ENCODE measurements around the gene NDST1.

NDST1 gene

DNA sequence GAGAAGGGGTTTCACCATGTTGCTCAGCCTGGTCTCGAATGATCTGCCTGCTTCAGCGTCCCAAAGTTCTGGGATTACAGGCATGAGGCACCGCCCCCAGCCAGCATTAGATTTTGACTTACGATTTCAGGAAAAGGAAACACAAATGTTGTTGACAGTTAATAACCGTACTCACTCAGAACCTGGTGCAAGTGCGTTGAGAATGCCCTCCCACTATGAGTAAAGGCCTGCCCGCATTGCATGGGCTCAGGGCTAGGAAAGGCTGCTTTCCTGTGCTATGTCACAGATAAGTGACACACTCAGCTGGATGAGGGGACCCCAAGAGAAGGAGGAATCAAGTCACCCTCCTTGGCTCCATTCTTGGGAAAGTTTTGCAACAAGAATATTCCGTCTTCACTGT is 42.4 kb downstream of the NDST1 start:
- DNase-seq: no peak

DNA sequence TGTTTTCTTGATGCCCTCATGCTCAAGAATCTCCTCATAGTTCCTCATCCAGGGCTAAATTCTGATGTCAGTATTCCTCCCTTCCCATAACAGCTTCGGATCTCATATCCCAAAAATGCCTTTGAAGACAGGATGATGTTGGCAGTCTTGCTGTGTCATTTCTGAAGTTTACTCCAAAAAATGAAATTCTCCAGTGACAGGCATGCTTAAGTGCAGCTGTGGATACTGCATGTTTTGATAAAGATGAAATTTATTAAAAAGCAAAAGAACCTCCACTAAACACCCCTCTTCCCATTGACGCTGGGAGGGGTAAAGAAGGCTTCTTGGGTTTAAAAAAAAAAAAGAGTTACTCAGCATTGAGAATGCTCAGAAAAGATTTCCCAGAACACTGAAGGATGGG is 43.1 kb downstream of the NDST1 start:
- no peak for DNase-seq

DNA sequence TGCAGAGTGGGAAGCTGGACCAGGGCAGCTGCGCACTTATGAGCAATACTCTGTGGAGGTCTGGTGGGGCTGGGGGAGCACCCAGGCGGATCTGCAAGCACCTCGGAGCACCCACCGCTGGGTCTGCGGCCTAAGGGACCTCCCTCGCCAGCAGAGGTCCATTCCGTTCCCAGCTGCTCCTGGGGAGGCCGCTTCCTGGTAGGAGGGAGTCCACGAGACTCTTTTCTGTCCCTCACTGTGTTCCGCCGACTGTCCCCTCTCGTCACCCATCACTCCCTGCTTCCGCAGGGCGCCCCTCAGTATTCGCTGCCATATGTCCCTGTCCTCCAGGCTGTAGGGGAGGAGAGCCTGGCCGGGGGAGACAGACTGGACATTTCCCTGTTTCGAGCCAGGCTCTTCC is 45.5 kb downstream of the NDST1 start:
- no peak for DNase-seq

DNA sequence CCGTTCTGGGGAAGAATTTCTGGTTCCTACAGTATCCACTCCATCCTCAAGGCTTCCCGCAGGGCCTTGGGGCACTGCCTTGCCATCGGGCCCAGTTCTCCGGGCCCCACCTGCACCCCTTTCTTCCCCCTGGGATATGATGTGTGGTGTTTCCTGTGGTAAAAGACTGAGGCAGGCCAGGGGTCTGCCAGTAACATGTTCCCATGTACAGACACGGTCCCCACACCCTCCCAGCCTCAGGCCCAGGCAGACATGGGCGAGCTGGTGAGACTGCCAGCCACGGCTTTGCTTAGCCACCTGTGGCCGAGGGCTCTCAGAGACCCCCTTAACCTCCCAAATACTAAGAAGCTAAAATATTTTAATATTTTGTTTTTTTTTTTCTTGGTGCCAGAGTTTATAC is 46.0 kb downstream of the NDST1 start:
- DNase-seq: no peak

DNA sequence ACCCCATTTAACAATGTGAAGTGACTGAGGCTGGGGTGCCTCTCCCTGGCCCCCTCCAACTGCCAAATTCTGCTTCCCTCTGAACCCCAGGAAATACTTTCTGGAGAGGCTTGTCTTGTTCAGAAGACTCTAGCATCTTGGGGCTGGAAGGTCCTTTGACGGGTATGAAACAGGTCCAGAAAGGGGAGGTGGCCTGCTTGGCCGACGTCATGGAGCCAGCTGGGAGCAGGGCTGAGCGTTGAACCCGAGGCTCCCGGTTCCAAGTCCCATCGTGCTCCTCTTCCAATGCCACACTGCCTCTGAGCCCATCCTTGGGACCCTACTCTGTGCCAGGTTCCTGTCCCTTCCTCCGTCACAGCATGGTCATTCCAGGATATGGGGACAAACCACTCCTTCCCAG is 46.9 kb downstream of the NDST1 start:
- DNase-seq: no peak

DNA sequence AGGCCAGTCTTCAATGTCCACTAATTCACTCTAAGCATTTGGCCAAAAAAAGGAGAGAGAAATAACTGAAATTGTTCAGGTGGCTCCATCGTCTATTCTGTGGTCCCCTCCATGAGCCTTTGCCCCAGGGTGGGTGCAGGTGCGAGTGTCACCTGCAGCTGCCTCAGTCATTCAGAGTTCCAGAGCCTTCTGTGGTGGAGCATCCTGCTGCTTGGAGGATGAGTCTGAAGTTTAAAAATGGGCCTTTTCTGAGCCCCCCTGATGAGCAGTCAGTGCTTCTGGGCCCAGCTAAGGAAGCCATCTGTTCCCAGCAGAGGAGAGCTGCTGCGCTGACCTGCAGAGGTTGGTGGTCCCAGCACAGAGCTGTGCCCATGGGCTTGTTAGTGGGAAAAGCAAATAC is 48.2 kb downstream of the NDST1 start:
- no peak for DNase-seq

DNA sequence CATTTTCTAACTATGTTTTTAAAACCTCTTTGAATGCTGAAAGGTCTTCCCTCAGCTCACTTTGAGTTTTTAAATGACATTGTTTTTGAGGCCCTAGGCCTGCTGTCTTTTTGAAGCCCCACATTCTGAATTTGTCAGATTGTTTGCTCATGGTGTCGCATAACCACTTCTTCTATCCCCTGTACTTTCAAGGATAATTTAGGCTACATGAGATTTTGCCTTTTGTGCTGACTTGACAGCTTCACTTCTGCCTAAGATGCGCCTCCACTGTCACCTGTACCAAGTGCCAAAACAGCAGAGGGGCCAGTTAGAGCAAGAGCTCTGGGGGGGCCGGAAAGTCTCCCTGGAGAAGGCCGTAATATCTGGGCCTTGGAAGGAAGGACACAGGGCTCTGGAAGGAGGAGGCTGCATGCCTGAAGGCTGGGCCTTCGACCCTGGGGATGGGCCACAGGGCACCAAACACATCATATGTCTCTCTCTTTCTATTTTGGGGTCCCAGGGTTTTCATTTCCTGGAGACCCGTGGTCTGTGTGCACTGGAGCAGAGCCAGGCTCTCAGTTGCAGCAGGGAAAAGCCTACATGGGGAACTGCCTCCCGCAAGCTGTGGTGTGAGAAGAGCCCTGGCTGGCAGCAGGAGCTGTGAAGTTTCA is 49.1 kb downstream of the NDST1 start:
- no peak for DNase-seq

DNA sequence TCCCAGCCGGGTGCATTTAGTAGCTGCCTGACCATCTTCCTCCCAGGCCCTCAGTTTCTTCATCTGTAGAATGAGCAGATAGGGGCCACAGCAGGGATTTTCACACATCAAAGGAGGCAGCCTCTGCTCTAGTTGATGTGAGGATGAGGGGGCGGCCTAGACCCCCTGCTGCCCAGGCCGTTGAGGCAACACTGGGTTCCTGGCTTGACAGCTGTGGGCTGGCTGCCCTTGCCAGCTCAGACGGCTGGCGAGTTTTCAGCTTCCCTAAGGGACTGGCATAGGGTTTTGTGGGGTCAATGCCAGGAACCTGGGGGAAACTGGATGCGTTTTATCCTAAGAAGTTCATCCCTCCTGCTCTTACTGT is 49.6 kb downstream of the NDST1 start:
- no peak for DNase-seq

DNA sequence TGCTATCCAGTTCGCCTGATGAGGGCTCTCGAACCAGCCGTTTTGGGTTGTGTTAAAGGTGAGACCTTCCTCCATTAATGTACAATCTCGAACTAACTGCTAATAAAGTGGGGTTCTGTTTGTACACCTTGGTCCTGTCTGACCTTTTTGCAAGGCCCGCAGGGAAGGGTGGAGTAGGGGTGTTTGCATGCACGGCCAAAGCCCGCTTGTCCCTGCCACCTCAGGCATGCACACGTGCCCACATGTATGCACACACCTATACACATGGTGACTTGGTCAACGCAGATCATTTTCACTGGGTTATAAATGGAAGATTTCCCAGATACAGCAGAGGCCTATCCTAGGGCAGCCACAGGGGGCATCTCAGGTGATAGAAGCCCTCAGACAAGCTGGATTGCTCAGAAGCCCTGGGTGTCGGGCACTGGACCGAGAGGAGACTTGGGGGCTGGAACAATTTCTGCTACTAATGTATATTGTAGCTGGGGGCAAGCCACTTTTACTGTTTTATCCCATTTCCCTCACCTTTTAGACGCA is 50.2 kb downstream of the NDST1 start:
- no peak for DNase-seq

DNA sequence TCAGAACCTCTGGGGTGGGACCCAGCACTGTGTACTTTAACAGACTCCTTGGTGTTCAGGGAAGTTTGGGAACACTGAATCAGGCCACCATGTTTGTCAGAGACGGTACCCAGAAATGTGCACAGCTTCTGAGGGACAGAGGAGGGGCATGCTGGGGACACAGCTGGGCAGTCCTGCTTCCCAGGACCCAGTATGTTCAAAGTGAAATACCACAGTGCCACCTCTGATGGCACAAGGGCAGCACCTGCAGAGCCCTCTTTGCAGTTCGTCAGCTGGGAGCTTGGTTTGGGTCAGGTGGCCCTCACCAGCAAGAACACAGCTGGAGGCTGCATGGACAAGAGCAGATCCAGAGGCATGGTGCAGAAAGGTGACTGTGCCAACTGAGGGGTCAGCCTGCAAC is 51.2 kb downstream of the NDST1 start:
- no peak for DNase-seq

DNA sequence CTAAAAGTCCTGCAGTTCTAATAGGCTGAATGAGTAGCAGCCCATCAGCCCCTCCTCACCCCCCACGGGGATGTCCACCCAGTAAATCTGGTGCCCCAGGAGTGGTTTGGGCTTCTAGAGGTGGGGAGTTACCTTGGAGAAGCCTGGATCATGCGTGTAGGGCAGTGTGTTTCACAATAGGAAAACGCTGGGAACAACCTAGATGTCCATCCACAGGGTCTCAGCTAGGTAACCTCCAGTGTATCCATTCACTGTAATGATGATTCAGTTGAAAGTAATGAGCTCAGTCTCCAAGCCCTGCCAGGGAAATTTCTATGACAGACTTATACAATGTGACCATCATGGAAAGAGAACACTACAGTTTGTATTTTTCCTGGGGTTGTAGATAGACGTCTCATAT is 51.8 kb downstream of the NDST1 start:
- no peak for DNase-seq

DNA sequence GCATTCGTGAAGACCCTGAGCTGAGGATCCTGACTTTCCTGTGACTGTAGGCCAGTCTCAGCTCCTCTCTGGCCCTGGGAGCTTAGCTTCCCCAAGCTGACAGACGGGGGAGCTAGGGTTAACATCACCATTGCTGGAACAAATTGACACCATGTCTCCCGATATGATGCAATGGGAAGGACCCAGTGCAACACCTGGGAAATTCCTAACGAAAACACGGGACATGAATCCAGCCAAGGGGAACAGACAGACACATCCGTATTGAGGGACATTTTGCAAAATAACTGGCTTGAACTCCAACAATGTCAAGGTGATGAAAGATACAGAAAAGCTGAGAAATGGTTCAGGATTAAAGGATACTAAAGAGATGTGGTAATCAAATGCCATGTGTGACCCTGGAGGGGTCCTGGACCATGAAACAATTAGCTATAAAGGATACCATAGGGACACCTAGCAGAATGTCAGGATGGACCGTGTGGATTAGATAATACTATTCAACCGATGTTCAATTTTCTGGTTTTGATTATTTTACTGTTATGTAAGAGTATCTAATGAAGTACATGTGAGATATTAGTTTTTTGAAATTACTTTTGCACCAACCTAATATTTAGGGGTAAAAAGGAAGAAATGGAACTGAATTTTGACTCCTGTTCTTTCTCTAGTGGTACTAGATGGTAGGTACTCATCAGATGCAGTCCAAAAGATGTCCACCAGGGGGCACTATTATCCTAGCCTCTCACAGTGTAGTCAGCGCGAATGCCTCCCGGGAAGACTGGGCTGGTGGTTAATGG is 52.7 kb downstream of the NDST1 start:
- DNase-seq: peak; percentile 80

DNA sequence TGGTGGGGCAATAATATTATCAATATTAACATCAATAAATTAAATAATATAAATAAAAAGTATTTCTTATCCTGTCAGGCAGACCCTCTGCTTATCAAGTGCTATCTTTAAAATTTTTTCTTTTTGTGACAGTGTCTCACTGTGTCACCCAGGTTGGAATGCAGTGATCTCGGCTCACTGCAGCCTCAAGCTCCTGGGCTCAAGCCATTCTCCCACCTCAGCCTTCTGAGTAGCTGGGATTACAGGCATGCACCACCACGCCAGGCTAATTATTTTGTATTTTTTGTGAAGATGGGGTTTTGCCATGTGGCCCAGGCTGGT is 53.2 kb downstream of the NDST1 start:
- DNase-seq: no peak

DNA sequence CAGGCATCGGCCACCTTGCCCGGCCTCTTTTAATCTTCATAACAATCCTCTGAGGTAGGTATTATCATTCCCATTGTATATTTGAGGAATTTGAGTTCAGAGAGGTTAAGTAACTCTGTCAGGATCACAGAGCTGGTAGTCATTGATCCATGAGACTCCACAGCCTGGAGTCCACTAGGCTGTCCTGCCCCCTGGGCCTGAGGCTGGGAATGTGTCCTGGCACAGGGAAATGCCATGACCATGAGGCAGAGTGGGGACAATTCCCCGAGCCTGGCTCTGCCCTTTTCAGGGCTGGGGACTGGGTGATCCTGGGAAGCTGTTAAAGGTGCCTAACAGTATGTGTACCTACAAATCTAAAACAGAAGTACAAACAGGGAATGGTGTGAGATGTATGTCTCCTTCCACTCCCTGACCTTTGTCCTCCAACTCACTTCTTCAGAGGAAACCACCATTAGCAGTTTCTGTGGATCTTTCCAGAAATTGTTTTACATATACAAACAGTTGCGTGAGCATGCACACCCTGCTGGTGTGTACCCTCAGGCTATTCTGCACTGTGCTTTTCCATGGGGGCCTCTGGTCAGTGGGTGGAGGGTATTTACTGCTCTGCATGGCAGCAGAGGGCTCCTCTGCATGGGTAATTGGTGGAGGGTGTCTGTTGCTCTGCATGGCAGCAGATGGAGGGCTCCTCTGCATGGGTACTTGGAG is 53.8 kb downstream of the NDST1 start:
- DNase-seq: no peak

DNA sequence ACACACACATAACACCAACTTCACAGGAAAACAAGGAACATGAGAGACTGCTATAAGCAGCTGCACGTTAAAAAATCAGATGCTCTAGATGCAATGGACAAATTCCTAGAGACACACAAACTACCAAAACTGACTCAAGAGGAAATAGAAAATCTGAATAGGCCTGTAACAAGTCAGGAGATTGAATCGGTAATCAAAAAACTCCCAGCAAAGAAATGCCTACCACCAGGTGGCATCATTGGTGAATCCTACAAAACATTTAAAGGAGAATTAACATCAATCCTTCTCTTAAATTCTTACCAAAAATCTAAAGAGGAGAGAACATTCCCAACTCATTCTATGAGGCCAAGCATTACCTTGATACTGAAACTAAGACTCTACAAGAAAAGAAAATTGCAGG is 54.9 kb downstream of the NDST1 start:
- no peak for DNase-seq

DNA sequence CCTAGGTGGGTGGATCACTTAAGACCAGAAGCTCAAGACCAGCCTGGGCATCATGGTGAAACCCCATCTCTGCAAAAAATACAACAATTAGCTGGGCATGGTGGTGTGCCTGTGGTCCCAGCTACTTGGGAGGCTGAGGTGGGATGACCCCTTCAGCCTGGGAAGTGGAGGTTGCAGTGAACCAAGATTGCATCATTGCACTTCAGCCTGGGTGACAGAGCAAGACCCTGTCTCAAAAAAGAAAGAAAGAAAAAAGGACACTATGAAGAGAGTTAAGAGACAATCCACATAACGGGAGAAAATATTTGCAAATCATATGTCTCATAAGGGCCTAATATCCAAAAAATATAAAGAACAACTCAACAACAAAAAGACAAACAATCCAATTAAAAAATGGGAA is 57.9 kb downstream of the NDST1 start:
- DNase-seq: no peak

DNA sequence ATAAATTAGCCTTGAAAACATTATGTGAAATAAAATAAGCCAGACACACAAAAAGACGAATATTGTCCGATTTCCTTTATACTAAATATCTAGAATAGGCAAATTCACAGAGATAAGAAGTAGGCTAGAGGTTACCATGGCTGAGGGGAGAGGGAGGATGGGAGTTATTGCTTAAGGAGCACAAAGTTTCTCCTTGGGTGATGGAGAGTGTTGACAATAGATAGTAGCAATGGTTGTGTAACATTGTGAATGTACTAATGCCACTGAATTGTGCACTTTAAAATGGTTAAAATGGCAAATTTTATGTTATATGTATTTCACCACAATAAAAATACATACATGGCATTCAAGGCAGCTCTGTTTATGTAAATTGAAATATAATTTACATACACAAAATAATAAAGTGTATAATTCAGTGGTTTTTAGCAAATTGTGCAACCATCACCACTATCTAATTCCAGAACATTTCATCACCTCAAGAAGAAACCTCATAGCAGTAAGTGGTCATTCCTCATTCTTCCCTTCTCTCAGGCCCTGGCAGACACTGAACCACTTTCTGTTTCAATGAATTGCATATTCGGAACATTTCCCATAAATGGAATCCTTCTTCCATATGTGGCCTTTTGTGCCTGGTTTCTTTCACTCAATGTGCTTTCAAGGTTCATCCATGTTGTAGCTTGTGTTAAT is 59.2 kb downstream of the NDST1 start:
- no peak for DNase-seq

DNA sequence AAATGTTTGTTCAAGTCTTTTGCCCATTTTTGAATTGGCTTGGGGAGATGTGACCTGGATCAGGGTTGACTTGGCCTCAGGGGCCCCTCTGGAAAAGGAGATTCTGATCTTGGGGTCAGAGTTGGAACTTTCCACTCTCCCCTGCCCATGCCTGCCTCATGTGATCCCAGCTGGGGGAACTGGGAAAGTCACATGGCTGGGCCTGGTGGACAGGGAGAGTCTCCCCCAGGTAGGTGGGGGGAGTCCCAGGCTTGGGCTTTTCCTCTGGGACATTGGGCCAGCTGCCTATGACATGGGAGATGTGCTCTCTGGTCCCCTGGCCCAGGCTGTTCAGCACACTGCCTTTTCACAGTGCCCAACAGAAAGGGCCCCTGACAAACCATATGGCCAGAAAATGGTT is 60.7 kb downstream of the NDST1 start:
- no peak for DNase-seq

DNA sequence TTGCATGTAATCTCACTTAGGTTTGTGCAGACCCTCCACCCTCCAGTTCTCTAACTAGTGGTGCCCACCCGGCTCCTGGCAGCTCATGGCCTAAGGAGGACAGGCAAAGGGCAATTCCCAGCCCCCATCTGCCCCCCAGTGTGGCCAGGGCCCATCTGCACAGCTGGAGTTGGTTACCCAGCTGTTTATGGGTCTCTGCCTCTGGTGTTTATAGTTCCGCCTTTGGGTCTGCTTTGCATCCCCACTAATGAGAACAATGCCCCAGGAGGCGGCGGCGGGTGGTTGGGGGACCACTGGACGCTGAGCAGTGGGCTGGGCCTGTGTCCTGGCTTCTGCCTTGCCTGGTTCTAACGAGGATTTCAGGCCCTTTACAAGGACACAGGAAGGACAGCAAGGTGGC is 62.4 kb downstream of the NDST1 start:
- DNase-seq: no peak

DNA sequence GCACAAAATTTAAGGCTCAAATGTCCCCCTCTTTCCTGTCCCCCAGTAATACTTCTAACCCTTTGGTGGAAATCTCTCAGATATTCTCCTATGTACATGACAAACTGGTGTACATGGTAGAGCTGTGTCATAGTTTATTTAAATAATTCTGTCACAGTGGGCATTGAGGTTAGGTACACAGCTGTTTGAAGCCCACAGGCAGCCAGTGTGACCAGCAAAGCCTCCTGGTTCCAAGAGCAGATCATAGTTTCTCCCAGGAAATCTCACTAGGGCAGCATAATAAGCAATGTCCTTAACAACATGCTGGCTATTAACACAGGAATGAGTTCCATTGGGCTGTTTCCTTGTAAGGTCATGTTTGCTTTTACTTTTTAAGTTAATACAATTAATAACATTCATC is 63.9 kb downstream of the NDST1 start:
- no peak for DNase-seq

DNA sequence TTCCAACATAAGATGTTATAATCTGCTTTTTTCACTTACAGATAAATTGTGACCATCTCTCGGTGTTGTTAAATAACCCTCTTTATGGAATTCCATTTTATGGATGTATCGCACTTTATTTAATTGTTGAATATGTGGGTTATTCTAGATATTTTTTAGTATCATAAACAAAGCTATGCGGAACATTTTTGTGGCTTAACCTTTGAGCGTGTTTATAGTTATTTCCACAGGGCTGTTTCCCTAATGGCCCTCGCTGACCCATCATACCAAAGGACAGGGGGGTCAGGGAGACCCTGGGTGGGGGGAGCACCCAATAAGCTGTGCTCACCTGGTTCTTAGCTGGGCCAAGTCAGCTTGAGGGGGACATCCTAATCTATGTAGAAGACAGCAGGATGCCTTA is 65.3 kb downstream of the NDST1 start:
- no peak for DNase-seq

DNA sequence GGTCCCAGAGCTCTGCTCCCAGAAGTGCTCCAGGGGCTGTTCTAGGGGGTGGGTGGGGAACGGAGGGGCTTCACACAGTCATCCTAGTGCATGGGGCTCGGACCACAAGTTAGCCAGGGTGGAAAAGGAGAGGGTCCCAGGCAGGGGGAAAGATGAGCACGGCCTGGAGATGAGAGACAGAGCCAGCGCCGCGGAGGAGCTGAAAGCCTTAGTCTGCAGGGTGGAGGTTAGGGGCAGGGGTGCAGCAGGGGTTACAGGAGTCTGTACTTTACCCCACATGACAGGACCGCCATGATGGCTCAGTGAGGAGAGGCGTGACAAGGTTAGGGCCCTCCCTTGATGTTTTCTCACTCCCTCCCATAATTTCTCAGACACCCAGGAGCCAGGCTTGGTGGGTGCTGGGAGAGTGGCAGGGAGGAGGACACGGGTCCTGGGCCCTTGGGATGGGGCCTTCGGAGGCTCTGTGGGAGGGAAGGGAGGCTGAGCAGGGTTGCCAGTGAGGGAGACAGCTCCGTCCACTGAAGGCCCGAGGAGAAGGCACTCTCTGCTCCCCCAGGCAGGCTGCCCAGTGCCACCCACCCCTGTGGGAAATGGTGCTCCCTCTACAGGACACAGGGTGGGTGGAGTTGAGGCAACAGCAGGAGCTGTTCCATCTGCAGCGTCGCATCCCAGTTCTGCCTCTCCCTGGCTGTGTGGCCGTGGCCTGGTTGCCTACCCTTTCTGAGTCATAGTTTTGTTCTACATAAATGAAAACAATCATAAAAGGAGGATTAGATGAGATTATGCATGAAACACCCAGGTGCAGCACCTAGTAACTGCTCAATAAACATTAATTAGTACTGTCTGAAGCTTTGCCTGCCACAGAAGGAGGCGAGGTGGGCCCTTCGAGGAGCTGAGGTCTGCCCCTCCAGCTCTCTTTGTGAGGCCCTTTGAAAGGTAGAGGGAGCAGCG is 66.2 kb downstream of the NDST1 start:
- no peak for DNase-seq
